HG03460 (cell line): ENCODE measurements around the gene UQCR10.

Experiments used
- ATAC-seq: cut with Tn5 transposase; IDR thresholded peaks from one replicate; pipeline ENCODE4 v1.9.1; 2021; ENCODE audit not compliant: unreplicated experiment

The UQCR10 gene

DNA sequence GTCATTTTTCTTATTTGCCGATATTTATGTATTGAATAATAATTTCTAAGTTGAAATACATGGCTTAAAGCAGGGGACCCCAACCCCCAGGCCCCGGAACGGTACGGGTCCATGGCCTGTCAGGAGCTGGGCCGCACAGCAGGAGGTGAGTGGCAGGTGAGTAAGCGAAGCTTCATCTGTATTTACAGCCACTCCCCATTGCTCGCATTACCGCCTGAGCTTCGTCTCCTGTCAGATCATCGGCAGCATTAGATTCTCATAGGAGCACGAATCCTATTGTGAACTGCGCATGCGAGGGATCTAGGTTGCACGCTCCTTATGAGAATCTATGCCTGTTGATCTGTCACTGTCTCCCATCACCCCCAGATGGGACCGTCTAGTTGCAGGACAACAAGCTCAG is 4.9 kb upstream of the UQCR10 start:
- ATAC-seq = no peak

DNA sequence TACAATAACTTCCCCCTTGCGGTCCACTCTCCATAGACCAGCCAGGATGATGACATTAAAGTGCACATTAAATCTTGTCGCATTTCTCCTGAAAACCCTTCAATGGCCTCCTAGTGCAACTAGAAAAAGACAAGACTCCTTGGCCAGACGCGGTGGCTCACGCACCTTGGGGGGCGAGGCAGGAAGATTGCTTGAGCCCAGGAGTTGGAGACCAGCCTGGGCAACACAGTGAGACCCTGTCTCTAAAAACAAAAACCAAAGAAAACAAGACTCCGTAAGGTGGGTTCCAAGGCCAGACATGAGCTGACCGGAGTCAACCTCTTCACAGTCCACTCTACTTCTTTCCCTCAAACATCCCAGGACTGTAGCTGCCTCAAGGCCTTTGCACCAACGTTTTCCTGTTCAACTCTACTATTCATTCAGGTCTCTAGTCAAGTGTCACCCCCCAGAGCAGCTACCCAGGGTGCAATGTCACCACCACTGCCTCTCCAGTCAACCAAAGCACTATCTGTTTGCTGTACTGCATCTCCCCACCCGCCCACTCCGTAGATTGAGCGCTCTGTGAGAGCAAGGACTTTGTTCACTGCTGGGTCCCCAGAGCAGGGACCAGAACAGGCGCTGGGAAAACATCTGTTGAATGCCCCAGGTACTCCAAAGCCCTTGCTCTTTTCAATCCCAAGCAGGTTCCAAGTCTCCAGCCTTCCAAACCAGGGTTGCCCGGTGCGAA is 1.1 kb upstream of the UQCR10 start:
- no peak for ATAC-seq

DNA sequence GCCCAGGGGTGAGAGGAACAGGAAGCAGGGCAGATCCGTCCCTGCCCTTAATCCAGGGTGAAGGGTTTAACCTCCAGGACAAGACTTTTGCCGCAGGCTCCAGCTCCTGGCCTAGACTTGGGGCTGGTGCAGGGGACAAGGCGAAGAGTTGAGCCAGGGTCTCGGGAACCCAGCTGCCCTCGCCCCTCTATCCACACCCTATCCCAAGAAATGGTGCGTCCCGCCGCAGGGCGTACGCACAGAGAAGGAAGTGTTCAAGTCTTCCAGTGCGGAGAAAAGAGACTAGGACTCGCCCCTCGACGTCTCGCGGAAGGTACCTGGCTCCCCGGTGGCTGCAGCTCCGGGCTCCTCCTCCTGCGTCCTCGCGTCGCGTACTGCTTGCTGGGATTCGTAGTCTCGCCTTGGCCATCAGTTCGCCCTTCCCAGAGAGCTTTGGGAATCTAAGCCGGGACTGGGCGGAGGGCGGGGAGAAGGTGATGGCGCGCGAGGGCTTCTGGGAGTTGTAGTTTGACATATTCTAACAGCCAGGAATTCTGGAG is 468 bp upstream of the UQCR10 start, which contains the start of gene ZMAT5:
TSS of gene ZMAT5 (minus strand) at position 376 of the 539 bp plus-strand sequence. CDS start 18,463 bp downstream, outside the sequence.
- peak; percentile 89 for ATAC-seq

DNA sequence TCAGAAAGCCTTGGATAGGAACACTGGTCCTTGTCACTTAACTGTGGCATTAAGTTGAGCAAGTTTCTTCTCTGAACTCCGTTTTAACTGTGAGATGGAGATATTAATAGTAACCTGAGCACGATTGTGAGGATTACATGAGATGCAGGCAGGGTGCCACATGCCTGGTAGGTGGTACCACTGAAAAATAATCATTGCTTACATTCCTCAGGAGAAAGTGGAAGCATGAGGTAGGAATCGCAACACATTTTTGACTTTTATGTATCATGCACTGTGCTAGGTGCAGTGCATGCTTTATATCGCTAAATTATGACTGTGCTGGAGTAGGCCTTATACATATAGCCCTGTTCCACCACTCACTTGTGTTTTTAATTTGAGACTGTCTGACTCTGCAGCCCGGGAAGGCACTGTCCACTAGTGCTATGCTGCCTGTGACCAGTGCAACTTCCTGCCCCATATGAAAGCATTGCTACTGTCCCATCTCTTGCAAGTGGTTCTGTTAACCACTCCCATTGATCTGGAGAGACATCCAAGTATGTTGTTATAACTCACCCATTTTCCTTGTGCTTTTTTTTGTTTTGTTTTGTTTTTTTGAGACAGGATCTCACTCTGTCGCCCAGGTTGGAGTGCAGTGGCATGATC is 1.0 kb downstream of the UQCR10 start:
- no peak for ATAC-seq

DNA sequence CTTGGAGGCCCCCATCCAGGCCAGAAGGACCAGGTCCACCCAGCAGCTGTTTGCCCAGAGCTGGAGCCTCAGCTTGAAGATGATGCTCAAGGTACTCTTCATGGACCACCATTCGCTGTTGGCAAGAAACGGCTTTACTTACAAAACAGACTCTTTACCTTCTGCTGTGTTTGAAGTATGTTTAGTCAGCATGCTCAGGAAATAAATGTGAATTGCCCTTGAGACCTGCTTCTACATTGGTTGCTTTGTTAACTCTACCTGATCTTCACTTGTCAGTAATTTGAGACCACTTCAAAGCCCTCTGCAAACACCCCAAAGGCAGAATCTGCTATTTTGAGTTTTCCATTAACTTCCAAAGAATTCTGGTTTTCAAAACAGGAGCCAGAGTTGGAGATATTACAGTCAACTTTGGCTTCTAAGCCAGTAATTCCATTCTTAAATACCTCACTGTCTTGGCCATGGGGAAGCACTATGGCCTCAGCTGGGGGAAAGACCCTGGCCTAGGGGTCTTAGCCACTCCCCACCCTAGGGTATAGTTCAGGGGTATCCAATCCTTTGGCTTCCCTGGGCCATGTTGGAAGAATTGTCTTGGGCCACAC is 2.7 kb downstream of the UQCR10 start:
- ATAC-seq = no peak

DNA sequence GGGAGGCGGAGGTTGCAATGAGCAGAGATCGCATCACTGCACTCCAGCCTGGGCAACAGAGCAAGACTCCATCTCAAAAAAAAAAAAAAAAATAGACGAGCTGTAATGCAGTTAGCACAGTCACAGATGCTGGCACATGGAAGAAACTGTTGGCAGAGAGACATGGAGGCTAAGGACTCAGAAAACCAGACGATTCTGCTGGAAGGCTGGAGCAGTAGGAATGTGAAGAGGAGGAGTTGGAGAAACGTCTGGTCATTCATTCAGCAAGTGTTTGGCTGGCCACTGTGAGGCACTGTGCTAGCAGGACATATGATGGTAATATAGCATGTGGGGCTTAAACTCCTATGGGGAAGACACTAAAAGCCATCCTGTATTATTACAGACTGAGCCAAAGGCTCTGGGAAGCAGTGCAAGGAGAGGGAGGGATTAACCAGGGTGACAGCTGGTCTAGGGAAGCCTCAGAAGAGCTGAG is 5.0 kb downstream of the UQCR10 start:
- ATAC-seq = no peak

DNA sequence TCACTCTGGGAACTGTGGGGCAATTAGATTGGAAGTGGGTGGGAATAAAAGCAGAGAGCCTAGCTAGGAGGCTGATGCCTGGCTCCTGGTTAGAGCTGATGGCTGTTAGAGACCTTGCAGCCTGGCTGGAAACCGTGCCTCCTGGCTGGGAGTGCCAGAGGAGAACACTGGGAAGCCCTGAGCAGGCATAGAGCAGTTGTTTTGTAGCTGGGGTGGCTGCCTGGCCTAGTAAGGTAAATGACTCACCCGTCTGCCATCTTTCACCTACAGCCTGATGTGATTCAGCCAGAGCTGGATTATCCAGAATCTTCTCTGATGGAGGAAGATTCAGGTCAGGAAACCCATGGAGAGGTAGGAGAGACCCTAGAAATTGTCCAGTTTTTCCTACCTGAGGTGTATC is 6.1 kb downstream of the UQCR10 start:
- ATAC-seq = no peak

DNA sequence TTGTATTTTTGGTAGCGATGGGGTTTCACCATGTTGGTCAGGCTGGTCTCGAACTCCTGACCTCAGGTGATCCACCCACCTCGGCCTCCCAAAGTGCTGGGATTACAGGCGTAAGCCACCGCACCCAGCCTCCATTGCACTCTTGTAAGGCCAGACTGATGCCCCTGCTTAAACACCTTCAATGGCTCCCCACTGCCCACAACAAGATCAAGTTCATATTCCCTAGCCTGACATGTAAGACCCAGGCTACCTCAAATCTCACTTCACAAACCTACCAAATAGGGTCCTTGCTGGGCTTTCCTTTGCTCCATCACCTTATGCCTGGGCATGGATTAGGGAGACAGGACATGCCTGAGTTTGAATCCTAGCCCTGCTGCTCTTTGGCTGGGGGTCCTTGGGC is 13.1 kb downstream of the UQCR10 start:
- no peak for ATAC-seq

DNA sequence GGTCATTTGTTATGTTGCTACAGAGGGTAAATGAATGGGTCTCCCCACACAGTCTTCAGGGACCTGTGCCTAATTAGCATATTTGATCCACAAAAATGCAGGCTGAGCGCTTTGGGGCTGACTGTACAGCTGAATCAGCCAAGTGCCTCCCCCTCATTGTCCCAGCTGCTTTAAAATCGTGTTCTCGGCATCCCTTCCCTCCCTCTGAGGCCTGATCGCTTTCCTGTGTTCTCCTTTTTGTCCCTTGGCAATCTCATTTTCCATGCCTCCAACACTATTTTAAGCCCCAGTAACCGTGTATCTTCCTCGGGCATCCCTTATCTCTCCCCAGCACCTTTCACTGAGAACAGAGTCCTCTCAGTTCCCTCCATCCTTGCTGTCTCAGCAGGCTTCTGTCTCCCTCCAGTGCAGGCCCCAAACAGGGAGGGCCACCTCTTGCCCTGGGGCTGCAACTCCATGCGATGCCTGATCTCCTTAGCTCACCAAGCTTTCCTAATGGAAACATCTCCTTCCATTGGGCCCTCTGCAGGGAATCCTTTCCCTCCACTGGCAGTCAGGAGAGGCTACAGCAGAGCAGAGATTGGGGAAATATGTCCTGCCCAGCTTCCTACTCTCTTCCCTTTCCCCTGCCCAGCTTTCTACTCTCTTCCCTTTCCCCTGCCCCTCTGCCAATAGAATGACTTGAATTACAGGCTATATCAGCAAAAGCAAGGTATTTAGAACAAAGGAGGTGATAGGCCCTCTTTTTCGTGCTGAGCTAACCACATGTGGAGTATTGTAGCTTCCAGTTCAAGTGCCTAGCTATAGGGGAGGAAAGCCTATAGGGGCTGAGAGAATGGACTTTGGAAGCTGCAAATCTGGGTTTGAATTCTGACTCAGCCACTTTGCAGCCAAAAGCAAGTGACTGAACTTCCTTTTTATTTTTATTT is 13.8 kb downstream of the UQCR10 start:
- no peak for ATAC-seq

DNA sequence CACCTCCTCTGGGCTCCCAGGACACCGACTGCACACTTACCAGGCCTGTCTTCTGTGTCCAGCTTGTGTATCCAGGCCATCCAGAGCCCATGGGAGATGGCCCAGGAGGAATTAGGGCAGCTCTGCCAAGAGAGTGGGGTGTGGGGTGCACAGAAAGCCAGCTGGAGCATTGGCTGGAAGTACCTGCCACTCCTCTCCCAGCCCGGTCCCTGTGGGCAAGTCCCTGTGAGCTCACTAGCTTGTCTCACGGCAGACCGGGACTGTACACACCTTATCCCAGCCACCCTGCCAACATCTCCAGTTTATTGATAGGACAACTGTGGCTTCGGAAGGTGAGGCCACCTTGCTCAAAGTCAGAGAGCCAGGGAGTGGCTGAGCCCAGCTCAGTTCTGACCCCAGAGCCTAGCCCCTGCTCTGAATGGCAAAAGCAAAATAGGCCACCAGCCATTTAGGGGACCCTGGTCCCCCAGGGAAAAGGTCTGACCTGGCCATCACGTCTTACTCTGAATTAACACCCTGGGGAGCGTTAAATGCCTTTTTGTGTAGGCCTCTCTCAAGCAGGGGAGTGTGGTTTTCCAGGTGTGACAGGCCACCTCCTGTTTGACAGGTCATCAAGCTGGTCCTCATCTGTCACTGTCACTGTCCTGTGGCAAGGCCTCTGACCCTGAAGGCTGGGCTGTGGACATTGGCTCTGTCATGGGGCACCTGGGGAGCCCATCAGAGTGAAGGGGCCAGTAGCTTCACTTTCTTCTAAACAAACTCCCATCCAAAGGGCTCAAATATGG is 15.1 kb downstream of the UQCR10 start:
- no peak for ATAC-seq

DNA sequence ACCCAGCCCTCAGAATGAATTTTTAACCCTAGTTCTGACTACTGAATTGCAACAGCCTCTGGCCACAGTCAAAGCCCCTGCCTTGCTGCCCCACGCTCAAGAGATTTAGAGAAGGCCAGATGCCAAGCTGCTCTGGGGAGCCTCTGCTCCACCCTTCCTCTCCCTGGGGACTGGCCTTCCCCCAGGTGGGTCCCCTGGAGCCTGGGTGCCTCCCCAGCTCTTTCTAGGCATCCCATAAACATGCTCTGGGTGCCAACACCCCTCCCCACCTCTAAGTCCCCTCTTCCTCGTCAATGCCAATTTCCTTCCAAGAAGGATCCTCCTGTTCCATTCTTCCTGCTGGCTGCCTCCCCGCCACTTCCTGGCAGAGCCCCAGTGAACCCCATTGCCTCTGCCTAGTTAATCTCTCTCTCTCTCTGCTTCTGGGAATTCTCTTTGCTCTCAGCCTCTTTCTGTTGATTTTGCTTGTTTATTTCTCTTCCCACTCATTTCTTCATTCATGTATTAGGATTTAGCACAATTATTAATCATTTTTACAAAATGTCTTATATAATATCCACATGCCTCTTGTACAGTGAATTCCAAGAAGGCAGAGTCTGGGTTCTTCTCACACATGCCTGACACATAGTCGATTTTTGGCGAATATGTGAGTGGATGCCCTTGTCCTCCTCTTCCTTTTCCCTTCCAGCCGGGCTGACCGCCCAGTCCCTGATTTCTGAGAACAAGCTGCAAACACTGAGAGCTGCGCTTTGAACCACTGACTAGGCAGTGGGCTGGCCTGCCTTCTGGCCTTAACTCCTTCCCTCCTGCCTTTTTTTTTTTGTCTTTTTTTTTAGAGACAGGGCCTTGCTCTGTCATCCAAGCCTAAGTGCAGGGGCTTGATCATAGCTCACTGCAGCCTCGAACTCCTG is 17.5 kb downstream of the UQCR10 start:
- no peak for ATAC-seq

DNA sequence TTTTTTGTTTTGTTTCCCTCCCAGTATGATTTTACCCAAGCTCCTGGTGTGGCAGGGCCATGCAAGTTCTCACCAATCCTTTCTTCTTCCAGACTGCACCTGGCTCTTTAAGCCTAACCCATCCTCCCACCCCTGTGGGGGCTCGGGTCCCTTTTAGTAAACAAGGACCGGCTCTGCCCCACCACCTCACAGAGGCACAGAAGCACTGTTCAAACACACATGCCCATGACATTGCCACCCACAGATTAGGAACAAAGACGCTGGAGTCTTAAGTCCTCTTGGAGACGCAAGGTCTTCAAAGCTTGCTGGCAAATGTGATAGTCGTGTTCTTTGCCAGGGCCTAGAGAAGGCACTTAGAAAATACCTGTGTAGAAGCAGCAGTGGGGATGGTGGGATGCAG is 18.9 kb downstream of the UQCR10 start:
- no peak for ATAC-seq

DNA sequence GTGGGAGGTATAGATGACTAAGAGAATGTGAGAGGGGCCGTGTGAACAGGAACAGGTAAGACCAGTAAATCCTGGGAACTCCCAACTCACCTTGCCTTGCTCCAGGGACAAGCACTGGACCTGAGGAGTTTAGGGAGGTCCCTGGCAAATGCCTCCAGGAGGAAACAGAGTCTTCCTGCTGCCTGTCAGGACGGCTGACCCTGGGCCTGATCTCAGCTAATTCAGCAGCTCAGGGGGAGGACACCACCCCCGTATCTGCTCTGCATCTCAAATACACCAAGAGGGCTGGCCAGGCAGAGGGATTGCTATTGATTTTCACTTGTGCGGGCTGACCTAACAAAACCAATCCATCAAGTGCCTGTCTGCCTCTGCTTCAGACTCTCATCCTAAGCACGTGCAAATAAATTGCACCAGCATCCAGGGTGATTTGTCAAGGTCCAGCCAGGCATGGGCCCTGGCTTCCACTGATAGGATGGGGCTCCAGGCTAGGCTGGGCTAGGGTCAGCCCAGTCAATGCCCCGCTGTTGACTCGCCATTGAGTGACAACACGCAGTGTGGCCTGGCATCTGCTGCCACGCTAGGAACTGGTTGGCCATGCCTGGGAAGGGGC is 20.3 kb downstream of the UQCR10 start:
- no peak for ATAC-seq

DNA sequence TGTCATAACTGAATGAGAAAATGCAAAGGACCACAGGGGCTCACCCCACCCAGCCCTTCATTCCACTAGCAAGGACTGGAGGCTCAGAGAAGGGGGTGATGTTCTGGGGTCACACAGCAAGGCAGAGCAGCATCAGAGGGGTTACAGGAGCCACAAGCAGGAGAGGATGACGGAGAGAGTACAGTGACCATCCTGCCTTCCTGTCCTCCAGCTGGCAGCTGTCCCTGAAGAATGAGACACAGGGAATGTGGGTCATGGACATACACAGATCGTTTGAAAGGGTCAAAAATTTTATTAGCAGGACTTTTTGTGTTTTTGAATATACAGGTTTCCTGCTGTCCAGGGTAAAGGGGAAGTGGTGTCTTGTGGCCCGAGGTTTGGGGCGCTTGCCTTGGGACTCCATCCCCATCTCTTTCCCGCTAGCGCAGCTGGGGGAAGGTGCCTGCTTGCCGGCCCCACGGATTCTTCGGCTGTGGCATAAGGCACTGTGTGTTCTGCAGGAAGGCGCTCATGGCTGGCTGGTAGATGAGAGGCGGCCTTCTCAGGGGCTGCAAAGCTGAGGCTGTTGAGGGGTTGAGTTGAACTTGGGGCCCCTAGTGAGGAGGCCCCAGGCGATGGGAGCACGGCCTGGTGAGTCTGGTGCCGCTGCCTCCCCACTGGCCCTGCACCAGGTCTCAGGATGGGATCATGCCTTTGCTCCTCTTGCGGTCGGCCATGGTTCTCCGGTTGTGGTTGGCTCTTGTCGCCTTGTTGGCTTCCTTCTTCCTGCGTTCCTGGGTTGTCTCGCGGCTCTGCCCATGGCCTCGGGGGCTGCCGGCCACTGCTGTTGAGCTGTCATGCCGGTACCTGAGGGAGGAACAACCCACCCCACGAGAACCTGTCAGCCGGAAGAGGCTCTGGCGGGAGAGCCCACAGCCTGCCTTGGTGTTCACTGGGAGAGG is 21.4 kb downstream of the UQCR10 start:
- no peak for ATAC-seq

DNA sequence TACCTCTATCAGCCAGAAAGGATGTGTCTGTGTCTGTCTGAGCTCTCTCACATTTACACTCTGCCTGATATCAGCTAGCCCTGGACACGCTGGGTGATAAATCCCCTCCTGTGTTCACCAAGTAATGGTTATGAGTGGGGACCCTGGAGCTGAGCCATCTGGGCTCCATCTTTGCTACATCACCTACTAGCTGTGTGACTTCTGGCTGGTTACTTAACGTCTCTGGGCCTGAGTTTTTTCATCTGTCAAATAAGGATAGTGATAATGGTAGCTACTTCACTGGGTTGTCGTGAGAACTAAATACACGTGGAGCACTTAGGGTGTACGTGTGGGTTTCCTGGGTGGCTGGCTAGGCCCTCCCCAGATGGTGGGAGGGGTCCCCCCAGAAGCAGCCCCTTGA is 22.9 kb downstream of the UQCR10 start:
- ATAC-seq = no peak

DNA sequence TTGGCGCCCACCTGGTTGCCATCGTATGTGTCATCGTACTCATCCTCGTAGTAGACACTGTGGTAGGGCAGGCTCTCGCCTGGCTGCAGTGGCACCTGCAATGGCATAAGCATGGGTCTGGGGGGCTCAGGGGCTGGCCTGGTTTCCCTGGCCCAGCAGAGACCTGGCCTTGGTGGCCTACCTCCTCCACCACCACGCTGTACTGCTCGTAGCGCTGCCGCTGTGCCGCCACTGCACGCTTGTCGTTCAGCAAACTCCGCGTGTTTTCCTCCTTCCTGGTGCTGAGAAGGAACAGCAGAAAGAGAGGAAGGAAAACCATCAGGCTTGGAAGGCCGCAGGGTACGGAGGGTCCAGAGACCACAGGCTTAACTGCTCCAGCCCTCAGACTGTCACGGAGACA is 26.2 kb downstream of the UQCR10 start:
- no peak for ATAC-seq

DNA sequence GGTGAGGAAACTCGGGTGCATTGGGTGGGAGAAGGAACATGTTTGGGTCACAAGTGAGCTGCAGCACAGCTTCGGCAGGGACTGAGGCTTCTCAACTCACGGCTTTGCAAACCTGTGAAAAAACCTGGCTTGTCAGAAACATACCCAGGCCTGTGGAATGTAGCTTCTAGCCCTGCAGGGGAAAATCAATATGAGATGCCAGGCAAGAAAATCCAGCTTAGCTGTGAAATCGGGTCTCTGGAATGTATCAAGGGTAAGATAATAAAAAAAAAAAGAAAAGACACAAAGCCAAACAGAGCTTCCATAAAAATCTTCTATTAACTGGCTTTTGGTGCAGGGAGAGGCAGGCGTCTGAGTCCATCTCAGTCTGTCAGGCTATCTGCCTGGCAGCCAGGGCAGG is 28.5 kb downstream of the UQCR10 start:
- no peak for ATAC-seq

DNA sequence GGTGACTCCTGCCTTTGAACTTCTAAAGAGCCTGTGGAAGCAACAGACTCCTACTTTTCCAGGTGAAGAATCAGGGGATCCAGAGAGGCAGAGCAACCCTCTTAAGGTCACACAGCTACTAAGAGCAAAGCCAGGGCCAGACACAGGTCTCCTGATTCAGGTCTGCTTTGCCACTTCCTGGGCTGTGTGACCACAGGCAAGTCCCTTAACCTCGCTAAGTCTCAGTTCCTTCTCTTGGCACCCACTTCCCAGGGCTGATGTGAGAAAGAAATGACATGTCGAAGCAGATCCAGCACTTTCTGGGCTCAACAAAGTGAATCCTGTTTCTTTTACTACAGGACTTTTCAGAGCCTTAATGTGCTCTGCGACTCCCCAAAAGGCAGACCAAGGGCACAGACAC is 30.2 kb downstream of the UQCR10 start:
- ATAC-seq = peak; percentile 67
